Cardiac muscle cell (in vitro differentiated cells and primary cell): Measurements from ENCODE around the gene RNF183. TPM values are rescaled to one million over a fixed set of nuclear protein-coding genes. Genes with fewer than 3 reads are reported as not detected.
A peak's percentile ranks its signal among the peaks of the same experiment; 100 is the strongest.

Source experiments
- DNase-seq, 2 donors: peaks; one replicate each; pipeline versions ENCODE4 v3.0.0 to v3.0.0-alpha.2; 2010 to 2017; ENCODE audit warnings: low read depth in 1 of 2, low spot score in 1 of 2
- H3K27ac ChIP-seq: fragments of 200-600 bp; sonication (generic); 2 replicates; pipeline ENCODE4 v1.5.1; 2016
- H3K27me3 ChIP-seq: fragments of 200-600 bp; sonication (generic); 2 replicates; pipeline ENCODE4 v1.6.0; 2016; ENCODE audit warnings: control low read depth
- H3K36me3 ChIP-seq: fragments of 200-600 bp; sonication (generic); 2 replicates; pipeline ENCODE4 v1.5.1; 2016; ENCODE audit warnings: control low read depth
- H3K4me1 ChIP-seq: fragments of 200-600 bp; sonication (generic); 2 replicates; pipeline ENCODE4 v1.8.1; 2017; ENCODE audit warnings: low read depth, mild to moderate bottlenecking, mixed run types
- H3K4me3 ChIP-seq: fragments of 200-600 bp; sonication (generic); 2 replicates; pipeline ENCODE4 v1.5.1; 2016; ENCODE audit warnings: mild to moderate bottlenecking
- H3K9me3 ChIP-seq: fragments of 200-600 bp; sonication (generic); 2 replicates; pipeline ENCODE4 v1.5.1; 2017; ENCODE audit warnings: low read depth, mild to moderate bottlenecking, control low read depth
- polyA plus RNA-seq: library from polyadenylated mRNA; unstranded; fragments of >200 nt; fragmentation: Nextera tagmentation; extraction: Ambion mirVana; gene quantifications from 2 replicates; pipeline ENCODE4 v1.2.1, GENCODE V29; 2016
- total RNA-seq: library from RNA; depleted of rRNA; stranded (reverse); fragments of >200 nt; gene quantifications from 2 replicates; pipeline ENCODE4 v1.2.3, GENCODE V29; 2016
- TF ChIP-seq, protein P1 (sequence below): IDR thresholded peaks from 2 replicates; pipeline ENCODE4 v1.5.1; 2012; ENCODE audit warnings: low read depth, mild to moderate bottlenecking, low read length

The RNF183 gene
- total and polyA plus RNA-seq, 2 experiments from 2014 or later = 0.06 to 0.40 TPM

DNA sequence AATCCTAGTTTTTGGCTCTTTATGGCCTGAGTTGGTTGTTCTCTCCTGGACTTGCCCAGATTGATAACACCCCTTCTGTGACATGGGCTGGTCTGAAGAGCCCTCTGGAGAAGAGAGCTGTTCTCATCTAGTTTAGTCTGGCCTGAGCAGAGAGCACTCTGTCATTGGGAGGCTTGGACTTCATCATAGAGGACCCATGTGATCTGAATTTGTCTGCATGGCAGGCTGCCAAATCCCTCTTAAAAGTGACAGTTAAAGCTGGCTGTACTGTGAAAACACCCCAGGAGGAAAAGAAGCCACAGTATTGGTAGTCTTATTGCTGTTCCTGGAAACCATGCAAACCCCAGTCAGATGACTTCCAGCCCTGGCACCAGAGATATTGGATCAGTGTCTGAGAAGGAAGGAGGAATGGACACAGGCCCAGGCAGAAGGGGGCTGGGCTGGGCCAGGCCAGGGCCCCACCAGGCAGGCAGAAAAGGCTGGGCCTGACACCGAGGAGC lies 40.6 kb upstream of the RNF183 start:
- TF ChIP-seq, protein P1, sequence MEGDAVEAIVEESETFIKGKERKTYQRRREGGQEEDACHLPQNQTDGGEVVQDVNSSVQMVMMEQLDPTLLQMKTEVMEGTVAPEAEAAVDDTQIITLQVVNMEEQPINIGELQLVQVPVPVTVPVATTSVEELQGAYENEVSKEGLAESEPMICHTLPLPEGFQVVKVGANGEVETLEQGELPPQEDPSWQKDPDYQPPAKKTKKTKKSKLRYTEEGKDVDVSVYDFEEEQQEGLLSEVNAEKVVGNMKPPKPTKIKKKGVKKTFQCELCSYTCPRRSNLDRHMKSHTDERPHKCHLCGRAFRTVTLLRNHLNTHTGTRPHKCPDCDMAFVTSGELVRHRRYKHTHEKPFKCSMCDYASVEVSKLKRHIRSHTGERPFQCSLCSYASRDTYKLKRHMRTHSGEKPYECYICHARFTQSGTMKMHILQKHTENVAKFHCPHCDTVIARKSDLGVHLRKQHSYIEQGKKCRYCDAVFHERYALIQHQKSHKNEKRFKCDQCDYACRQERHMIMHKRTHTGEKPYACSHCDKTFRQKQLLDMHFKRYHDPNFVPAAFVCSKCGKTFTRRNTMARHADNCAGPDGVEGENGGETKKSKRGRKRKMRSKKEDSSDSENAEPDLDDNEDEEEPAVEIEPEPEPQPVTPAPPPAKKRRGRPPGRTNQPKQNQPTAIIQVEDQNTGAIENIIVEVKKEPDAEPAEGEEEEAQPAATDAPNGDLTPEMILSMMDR = no peak
- H3K4me3 ChIP-seq = no peak overlapping the region
- no peaks in the 10 kb centered on the region for H3K9me3 ChIP-seq
- H3K4me1 ChIP-seq = peaks cover 9% of the 10 kb centered on the region
- no peaks in the 10 kb centered on the region for H3K36me3 ChIP-seq
- H3K27ac ChIP-seq = peak overlapping the region; percentile 93
- H3K27me3 ChIP-seq = peaks cover 10% of the 10 kb centered on the region
- peak; percentile 91 to 95 for DNase-seq

DNA sequence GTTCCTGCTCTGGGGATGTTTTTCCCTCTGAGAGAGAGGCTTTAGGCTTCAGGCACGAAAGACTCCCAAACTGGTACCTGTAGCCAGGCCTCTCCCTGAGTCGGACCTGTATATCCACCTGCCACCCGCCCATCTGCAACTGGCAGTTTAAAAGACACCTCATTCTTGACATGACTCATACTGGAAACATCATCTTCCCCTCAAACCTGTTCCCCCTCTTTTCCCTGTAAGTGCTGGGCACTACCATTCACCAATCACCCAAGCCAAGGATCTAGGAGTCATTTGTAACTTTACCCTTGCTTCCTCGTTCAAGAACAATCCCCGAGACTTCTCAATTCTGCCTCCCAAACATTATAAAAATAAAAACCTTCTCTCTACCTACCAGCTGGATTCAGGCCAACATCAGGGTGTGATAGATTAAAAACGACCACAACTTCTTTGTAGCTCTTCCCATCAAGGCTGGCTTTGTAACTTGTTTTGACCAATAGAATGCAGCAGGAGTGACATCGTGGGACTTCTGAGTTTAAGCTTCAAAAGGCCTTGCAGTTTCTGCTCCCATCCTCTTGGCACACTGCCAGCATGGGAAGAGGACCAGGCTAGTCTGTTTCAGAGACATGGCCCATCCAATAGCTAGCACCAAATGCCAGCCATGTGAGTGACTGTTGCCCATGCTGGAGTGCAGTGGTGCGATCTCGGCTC lies 38.7 kb upstream of the RNF183 start:
- H3K9me3 ChIP-seq = no peaks in the 10 kb centered on the region
- no peaks in the 10 kb centered on the region for H3K36me3 ChIP-seq
- H3K27ac ChIP-seq = no peak overlapping the region
- TF ChIP-seq, protein P1 = no peak
- H3K4me1 ChIP-seq = peaks cover 9% of the 10 kb centered on the region
- no peaks in the 10 kb centered on the region for H3K27me3 ChIP-seq
- no peak for DNase-seq
- no peak overlapping the region for H3K4me3 ChIP-seq

DNA sequence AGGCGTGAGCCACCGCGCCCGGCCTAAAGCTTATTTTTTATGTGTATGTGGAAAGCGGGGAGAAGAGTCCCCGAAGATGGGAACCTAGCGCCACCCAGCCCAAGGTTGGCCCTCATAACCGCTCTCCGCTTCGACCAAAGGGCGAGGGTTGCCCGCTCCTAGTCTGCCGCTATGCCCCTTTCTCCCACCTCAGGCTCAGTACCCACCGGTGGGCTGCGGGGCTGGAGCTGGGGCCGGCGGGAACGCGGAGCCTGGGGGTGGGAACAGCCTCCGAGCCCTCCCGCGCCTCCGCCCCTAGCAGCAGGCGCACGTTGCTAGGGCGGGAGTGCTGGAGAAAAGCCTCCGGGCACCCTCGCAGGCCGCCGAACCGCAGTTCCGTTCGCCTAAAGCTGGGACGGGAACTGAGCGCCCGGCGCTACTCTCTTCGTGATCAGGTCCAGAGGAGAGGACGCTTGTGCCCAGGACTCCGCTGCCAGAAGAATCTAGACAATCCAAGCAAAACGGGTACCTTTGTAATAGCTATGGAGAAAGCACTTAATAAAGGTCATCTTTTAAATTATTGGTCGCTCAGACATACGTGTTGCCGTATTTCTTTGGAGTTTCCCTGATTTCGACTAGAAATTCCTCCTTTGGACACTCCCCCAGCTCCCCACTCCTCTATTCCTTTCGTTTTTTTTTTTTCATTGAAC lies 37.0 kb upstream of the RNF183 start, which contains the start of gene WDR31:
Gene WDR31 (minus strand): TSS at position 265 of the 689 bp plus-strand sequence. CDS start 8,253 bp downstream, outside the sequence.
- H3K27ac ChIP-seq = peak within 1 kb of the TSS; percentile 85
- TF ChIP-seq, protein P1 = no peak
- H3K9me3 ChIP-seq = no peaks in the 10 kb centered on the region
- peak; percentile 93 to 95 for DNase-seq
- H3K36me3 ChIP-seq = no peaks in the 10 kb centered on the region
- H3K4me1 ChIP-seq = peaks cover 9% of the 10 kb centered on the region
- peak within 1 kb of the TSS; percentile 62 for H3K4me3 ChIP-seq
- no peaks in the 10 kb centered on the region for H3K27me3 ChIP-seq

DNA sequence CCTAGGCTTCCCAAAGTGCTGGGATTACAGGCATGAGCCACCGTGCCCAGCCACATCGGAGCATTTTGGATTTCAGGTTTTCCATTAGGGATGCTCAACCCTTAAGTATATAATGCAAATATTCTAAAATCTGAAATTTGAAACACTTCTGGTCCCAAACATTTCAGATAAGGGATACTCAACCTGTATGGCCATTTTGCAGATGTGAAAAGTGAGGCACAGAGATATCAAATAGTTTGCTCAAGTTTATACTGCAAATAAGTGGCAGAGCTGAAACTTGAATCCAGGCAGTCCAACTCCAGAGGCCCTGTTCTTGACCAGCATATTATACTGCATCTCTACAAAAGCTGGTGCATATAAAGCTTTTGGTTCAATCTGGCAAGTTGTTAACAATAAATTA lies 34.5 kb upstream of the RNF183 start:
- TF ChIP-seq, protein P1 = no peak
- no peak for DNase-seq
- Histone ChIP-seq H3K27ac (no peak overlapping the region), H3K36me3 (no peaks in the 10 kb centered on the region), H3K4me3 (no peak overlapping the region), H3K27me3 (no peaks in the 10 kb centered on the region), H3K4me1 (no peaks in the 10 kb centered on the region), H3K9me3 (no peaks in the 10 kb centered on the region)

DNA sequence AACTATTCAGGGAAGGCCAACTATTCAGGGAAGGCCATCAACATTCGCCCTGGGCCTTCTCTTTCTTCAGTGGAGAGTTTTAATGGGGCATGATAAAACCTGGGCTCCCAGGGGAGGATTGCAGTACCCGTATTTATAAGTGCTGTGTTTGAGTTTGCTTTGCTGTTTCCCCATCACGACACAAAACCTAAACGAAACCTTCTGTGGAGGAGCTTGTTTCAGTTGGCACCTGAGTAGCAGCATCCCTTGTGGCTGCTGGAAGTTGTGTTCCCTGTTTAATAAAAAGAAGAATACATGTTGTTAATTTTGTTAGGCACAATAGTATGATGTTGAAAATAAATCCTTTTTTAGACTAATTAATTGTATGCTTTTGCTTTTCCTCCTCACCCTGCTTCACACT lies 28.6 kb upstream of the RNF183 start:
- DNase-seq = no peak

More for the DNA sequence above, 28.6 kb upstream of the RNF183 start:
- no peaks in the 10 kb centered on the region for H3K9me3 ChIP-seq
- H3K4me1 ChIP-seq = no peaks in the 10 kb centered on the region
- TF ChIP-seq, protein P1 = no peak
- H3K27me3 ChIP-seq = no peaks in the 10 kb centered on the region
- H3K4me3 ChIP-seq = no peak overlapping the region
- no peaks in the 10 kb centered on the region for H3K36me3 ChIP-seq
- no peak overlapping the region for H3K27ac ChIP-seq
